Gastroesophageal sphincter (tissue), 4 donors: ENCODE measurements around the gene TTC9B. TPM values are rescaled to one million over a fixed set of nuclear protein-coding genes. Genes with fewer than 3 reads are reported as not detected.

Experiments used
- ATAC-seq: fragments of 150-250 bp; one replicate; pipeline ENCODE4 v1.9.1; 2016; ENCODE audit warnings: mild to moderate bottlenecking, moderate library complexity
- H3K27ac ChIP-seq, 4 donors: fragments of 200-600 bp; sonication (generic) in 3 of 4; 1 replicate in 3 of 4; 2 replicates in 1 of 4; pipeline ENCODE4 v1.5.1; 2016 to 2019
- H3K27me3 ChIP-seq: fragments of 200-600 bp; sonication (generic); one replicate; pipeline ENCODE4 v1.5.1; 2019
- H3K36me3 ChIP-seq, 2 donors: fragments of 200-600 bp; sonication (generic); one replicate each; pipeline ENCODE4 v1.5.1; 2019; ENCODE audit warnings: control low read depth in 1 of 2
- H3K4me1 ChIP-seq, 3 donors: fragments of 200-600 bp; sonication (generic); 1 replicate in 2 of 3; 2 replicates in 1 of 3; pipeline ENCODE4 v1.5.1; 2016 to 2019; ENCODE audit warnings: control low read depth in 2 of 3
- H3K4me3 ChIP-seq, 2 donors: fragments of 200-600 bp; sonication (generic); one replicate each; pipeline ENCODE4 v1.5.1; 2019; ENCODE audit warnings: mild to moderate bottlenecking in 1 of 2, moderate library complexity in 1 of 2
- H3K9me3 ChIP-seq, 3 donors: fragments of 200-600 bp; sonication (generic); one replicate each; pipeline ENCODE4 v1.5.1; 2017 to 2019; ENCODE audit warnings: control low read depth in 2 of 3
- CTCF ChIP-seq, 4 experiments: fragments of 200-600 bp in 2 of 4; fragments of 450-650 bp in 2 of 4; sonication (generic) in 1 of 4; IDR thresholded peaks; one replicate each; pipeline ENCODE4 v1.5.1; 2017 to 2019; ENCODE audit warnings: antibody characterized with exemption in 4 of 4, mild to moderate bottlenecking in 2 of 4, moderate library complexity in 2 of 4
- EP300 ChIP-seq: sonication (generic); formaldehyde crosslinking; IDR thresholded peaks from one replicate; pipeline ENCODE4 v1.6.1; 2017; ENCODE audit warnings: antibody characterized with exemption, mild to moderate bottlenecking
- POLR2A ChIP-seq, 2 donors: fragments of 450-650 bp; IDR thresholded peaks; one replicate each; pipeline ENCODE4 v1.6.1; 2017; ENCODE audit warnings: antibody characterized with exemption in 2 of 2, mild to moderate bottlenecking in 2 of 2, moderate library complexity in 1 of 2
- POLR2AphosphoS5 ChIP-seq: sonication (generic); formaldehyde crosslinking; IDR thresholded peaks from one replicate; pipeline ENCODE4 v1.6.1; 2017; ENCODE audit warnings: antibody characterized with exemption
- WGBS, 2 donors: methylation state at CpG; one replicate each; pipeline ENCODE4 v1.1.5; 2018; ENCODE audit warnings: low coverage in 1 of 2; 5-methylcytosine and 5-hydroxymethylcytosine counted together
- total RNA-seq, 4 donors: library from RNA; depleted of rRNA; stranded (reverse); fragments of >200 nt; gene quantifications; one replicate each; pipeline ENCODE4 v1.1.0, GENCODE V29; 2016

TTC9B gene
- total RNA-seq, 4 donors from 2014 or later: not detected

GRCh38 chr19:40262422-40262821 is 44.2 kb upstream of the TTC9B start:
- H3K4me1 ChIP-seq: peaks cover 0 to 23% (median 15%) of the 10 kb centered on the region in 3 donors
- H3K27ac ChIP-seq: no peak overlapping the region
- 80% methylated on average over 2 of the region's 3 CpGs; no CpG with 5 or more reads in 1 of the 2 donors for WGBS, 2 donors
- H3K36me3 ChIP-seq: peaks cover 0 to 31% of the 10 kb centered on the region in 2 donors
- ATAC-seq: no peak
- H3K9me3 ChIP-seq: no peaks in the 10 kb centered on the region
- H3K27me3 ChIP-seq: no peaks in the 10 kb centered on the region
- H3K4me3 ChIP-seq: no peak overlapping the region
- TF ChIP-seq CTCF (IDR thresholded peaks at IDR 0.05) (no peak), POLR2AphosphoS5 (no peak), POLR2A (IDR thresholded peaks at IDR 0.05) (no peak), EP300 (no peak)

GRCh38 chr19:40261631-40262030 is 43.4 kb upstream of the TTC9B start:
- 73 to 75% methylated on average over 7 to 8 of the region's 8 CpGs for WGBS, 2 donors
- ATAC-seq: no peak
- peaks cover 0 to 21% (median 7%) of the 10 kb centered on the region in 3 donors for H3K4me1 ChIP-seq

GRCh38 chr19:40257096-40257517 is 38.9 kb upstream of the TTC9B start:
- H3K9me3 ChIP-seq: no peaks in the 10 kb centered on the region
- ATAC-seq: no peak
- no peak for TF ChIP-seq EP300
- H3K27me3 ChIP-seq: no peaks in the 10 kb centered on the region
- no peak overlapping the region for H3K4me3 ChIP-seq
- H3K36me3 ChIP-seq: peaks cover 0 to 52% of the 10 kb centered on the region in 2 donors
- H3K27ac ChIP-seq: no peak overlapping the region
- H3K4me1 ChIP-seq: peaks cover 0 to 28% (median 4%) of the 10 kb centered on the region in 3 donors
- WGBS, 2 donors: 80% methylated on average over 5 of the region's 9 CpGs; no CpG with 5 or more reads in 1 of the 2 donors

More at GRCh38 chr19:40261631-40262030, 43.4 kb upstream of the TTC9B start:
- H3K27me3 ChIP-seq: no peaks in the 10 kb centered on the region
- H3K4me3 ChIP-seq: no peak overlapping the region
- TF ChIP-seq POLR2AphosphoS5 (no peak), POLR2A (IDR thresholded peaks at IDR 0.05) (no peak), EP300 (no peak), CTCF (IDR thresholded peaks at IDR 0.05) (no peak)
- no peak overlapping the region for H3K27ac ChIP-seq
- H3K9me3 ChIP-seq: no peaks in the 10 kb centered on the region
- peaks cover 0 to 38% of the 10 kb centered on the region in 2 donors for H3K36me3 ChIP-seq

GRCh38 chr19:40256512-40256911 is 38.3 kb upstream of the TTC9B start:
- TF ChIP-seq CTCF (IDR thresholded peaks at IDR 0.05) (no peak), EP300 (no peak), POLR2A (IDR thresholded peaks at IDR 0.05) (no peak), POLR2AphosphoS5 (no peak)
- Histone ChIP-seq H3K36me3 (peaks cover 0 to 58% of the 10 kb centered on the region in 2 donors), H3K9me3 (no peaks in the 10 kb centered on the region), H3K4me3 (no peak overlapping the region), H3K4me1 (peaks cover 0 to 33% (median 4%) of the 10 kb centered on the region in 3 donors), H3K27me3 (no peaks in the 10 kb centered on the region), H3K27ac (no peak overlapping the region)
- ATAC-seq: no peak
- WGBS, 2 donors: 79% methylated on average over 4 of the region's 8 CpGs; no CpG with 5 or more reads in 1 of the 2 donors

- Histone ChIP-seq H3K9me3 (no peaks in the 10 kb centered on the region), H3K4me3 (no peak overlapping the region), H3K27me3 (no peaks in the 10 kb centered on the region), H3K4me1 (peaks cover 0 to 33% (median 4%) of the 10 kb centered on the region in 3 donors), H3K36me3 (peaks cover 0 to 64% of the 10 kb centered on the region in 2 donors), H3K27ac (no peak overlapping the region)
- 83 to 84% methylated on average over 1 to 3 of the region's 3 CpGs for WGBS, 2 donors
- TF ChIP-seq CTCF (IDR thresholded peaks at IDR 0.05) (no peak), POLR2A (IDR thresholded peaks at IDR 0.05) (no peak), EP300 (no peak), POLR2AphosphoS5 (no peak)
- ATAC-seq: no peak
These were observed 37.5 kb upstream of the TTC9B start for GRCh38 chr19:40255619-40256166.
